HAP-1 (cell line): Measurements from ENCODE around the gene ATG9A.

Experiments
- DNase-seq, 2 experiments: peaks; one replicate each; pipeline ENCODE4 v3.0.0-alpha.2; 2016 to 2020; ENCODE audit warnings: low spot score in 2 of 2
- H3K27me3 ChIP-seq: fragments of 250-450 bp; sonication (Bioruptor Pico); 2 replicates; pipeline ENCODE4 v1.5.1; 2020; ENCODE audit warnings: low read depth, mild to moderate bottlenecking, moderate library complexity
- H3K36me3 ChIP-seq: fragments of 250-450 bp; sonication (Bioruptor Pico); replicated peaks from 2 replicates; pipeline ENCODE4 v1.5.1; 2020; ENCODE audit warnings: mild to moderate bottlenecking
- H3K4me1 ChIP-seq: fragments of 250-450 bp; sonication (Bioruptor Pico); 2 replicates; pipeline ENCODE4 v1.5.1; 2020; ENCODE audit warnings: mild to moderate bottlenecking
- H3K4me3 ChIP-seq: fragments of 250-450 bp; sonication (Bioruptor Pico); 2 replicates; pipeline ENCODE4 v1.5.1; 2020; ENCODE audit warnings: mild to moderate bottlenecking, moderate library complexity
- H3K9me3 ChIP-seq: fragments of 250-450 bp; sonication (Bioruptor Pico); 2 replicates; pipeline ENCODE4 v1.5.1; 2020; ENCODE audit warnings: mild to moderate bottlenecking, moderate library complexity
- in situ Hi-C: fragments of 300-500 bp; cut with MboI; formaldehyde crosslinking; loops from 3 replicates; pipeline ENCODE4 v1.14.3; 2020; ENCODE audit warnings: low sequenced_read_pairs, inconsistent platforms, mixed read lengths

The ATG9A gene, protein sequence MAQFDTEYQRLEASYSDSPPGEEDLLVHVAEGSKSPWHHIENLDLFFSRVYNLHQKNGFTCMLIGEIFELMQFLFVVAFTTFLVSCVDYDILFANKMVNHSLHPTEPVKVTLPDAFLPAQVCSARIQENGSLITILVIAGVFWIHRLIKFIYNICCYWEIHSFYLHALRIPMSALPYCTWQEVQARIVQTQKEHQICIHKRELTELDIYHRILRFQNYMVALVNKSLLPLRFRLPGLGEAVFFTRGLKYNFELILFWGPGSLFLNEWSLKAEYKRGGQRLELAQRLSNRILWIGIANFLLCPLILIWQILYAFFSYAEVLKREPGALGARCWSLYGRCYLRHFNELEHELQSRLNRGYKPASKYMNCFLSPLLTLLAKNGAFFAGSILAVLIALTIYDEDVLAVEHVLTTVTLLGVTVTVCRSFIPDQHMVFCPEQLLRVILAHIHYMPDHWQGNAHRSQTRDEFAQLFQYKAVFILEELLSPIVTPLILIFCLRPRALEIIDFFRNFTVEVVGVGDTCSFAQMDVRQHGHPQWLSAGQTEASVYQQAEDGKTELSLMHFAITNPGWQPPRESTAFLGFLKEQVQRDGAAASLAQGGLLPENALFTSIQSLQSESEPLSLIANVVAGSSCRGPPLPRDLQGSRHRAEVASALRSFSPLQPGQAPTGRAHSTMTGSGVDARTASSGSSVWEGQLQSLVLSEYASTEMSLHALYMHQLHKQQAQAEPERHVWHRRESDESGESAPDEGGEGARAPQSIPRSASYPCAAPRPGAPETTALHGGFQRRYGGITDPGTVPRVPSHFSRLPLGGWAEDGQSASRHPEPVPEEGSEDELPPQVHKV

DNA sequence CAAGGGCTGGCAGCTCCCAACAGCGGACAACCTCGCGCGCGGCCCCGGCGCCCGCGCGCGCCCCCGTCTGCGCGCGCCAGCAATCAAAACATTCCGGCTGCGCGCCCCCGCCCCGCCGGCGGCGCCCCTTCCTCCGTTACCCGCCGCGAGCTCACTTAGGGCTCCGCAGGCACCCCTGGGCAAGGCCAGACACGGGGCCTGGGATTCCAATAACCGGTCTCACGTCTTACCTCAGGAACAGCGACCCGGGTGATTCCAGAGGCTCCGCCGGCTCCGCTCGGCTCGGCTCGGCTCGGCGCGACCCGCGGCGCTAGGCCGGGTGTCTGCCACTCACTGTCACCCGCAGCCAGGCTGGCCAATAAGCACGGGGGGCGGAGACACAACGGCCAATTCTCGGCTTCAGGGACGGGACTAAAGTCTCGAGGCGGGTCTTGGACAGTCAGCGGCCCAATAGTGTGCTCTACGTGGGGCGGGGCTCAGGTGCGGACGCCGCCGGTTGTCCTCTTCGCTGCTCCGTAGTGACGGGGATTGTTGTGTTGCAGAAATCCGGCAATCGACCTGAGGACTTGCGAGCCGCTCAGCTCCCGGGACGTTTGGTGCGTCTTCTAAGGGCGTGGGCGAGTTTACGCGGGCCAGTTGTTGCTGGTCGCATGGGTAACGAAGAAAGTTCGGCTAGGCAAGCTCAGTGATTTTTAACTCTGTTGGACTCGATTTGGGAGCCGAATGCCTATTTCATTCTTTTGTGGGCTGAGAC is at the start of gene ATG9A, which contains the start of gene ANKZF1:
Gene ATG9A (minus strand): TSS at position 332 of the 754 bp plus-strand sequence. CDS start 1,612 bp downstream, outside the sequence.
Gene ANKZF1 (plus strand): TSS at position 502 of the 754 bp plus-strand sequence. CDS start 452 bp downstream, outside the sequence.
- in situ Hi-C loops: no loop called here
- peak; percentile 98 to 99 for DNase-seq
- Histone ChIP-seq H3K36me3 (peaks cover 44% of the 10 kb centered on the region), H3K27me3 (no peaks in the 10 kb centered on the region), H3K4me1 (peaks cover 17% of the 10 kb centered on the region), H3K4me3 (peak within 1 kb of the TSS; percentile 68), H3K9me3 (no peaks in the 10 kb centered on the region)

DNA sequence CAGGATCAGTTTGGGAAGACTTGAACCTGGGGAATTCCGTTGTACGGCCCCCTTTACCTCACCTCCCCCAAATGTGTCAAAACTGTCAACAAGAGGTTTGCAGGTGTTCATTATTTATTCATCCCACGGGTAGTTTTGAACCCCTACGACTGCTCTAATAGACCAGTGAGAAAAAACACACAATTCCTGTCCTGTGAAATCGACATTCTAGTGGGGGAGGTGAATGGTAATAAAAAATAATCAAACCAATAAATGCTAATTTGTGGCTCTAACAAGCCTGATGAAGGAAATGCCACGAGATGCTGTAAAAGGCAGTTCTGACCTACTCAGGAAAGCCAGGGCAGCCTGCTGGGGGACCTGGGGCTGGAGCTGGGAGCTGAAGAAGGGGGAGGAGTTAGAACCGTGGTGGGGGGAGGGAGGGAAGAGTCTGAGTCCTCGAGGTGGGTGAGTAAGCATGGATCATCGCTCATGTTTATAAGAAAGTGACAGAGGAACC is 49.3 kb upstream of the ATG9A start:
- Histone ChIP-seq H3K9me3 (no peaks in the 10 kb centered on the region), H3K4me1 (peaks cover 12% of the 10 kb centered on the region), H3K4me3 (peak overlapping the region; percentile 48), H3K36me3 (peaks cover 3% of the 10 kb centered on the region; the same call in 1 of the 2 replicates), H3K27me3 (no peaks in the 10 kb centered on the region)
- no peak for DNase-seq
- in situ Hi-C loops: no loop called here

DNA sequence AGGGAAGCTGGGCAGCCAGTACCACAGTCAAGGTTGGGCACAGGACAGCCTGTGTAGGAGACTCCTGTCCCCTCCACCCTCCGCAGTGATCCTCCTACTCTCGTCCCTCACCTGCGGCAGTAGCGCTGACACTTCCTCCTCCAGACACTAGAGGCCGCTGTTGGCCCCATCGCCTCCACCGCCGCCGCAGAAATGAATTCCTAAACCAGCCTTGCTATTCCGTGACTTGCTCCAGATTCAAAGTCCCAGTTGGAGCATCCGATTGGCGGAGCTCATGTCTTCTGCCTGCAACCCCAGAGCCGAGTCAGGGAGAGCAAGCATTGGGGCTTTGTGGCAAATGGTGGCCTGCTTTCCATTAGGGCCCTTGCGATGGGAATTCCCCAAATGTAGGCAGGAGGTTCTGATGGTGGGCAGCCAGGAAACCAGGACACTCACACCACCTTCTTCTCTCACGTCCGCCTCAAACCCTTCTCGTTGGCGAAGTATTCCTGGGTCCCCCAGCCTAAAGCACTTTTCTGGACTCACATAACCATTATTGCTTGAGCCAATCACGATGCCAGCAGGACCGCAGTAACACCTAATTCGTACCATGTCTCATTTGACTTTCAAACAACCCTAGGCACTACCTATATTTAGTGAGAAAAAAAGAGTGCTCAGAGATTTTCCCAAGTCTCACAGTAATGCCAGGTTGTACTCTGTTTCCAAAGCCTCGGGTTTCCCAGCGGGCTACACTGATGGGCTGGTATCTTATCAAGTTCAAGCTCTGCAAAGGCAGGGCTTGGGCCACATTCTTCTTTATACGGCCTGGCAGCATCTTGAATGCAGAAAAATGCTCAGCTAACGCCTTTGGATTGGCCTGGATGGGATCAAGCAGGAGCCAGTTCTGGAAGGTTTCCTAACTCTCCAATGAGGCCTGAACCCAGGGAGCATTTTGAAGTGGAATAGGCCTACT is 48.5 kb upstream of the ATG9A start:
- Histone ChIP-seq H3K27me3 (no peaks in the 10 kb centered on the region; the same call in 1 of the 2 replicates), H3K4me1 (peaks cover 12% of the 10 kb centered on the region), H3K36me3 (peaks cover 3% of the 10 kb centered on the region; the same call in 1 of the 2 replicates), H3K4me3 (peak overlapping the region; percentile 48; the same call in 1 of the 2 replicates), H3K9me3 (no peaks in the 10 kb centered on the region)
- in situ Hi-C loops: no loop called here
- peak; percentile 74 to 86 for DNase-seq

DNA sequence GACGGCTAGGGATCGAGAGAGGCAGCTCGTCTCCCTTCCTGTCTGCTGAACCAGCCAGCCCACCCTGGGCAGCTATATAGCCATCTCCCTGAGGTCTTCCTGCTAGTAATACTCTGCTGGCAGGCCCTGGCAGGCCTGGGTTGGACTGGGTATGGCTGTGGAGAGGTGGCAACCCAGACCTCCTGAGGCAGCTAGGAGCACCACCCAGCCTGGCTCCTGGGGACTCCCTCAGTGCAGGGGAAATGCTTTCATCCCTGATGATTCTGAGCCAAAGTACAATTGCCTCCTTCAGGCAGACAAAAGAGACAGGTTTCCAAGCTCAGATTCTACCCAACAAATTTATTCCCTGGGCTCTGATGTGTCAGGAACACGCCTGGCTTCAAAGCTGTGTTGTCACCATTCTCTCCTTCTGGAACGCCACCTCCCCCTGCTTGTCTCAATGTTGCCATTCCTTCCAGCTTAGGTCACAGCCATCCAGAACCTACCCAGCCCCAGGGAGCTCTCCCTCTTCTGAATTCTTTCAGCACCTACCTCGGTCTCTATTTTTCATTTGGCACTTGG is 45.0 kb upstream of the ATG9A start:
- Histone ChIP-seq H3K4me3 (no peak overlapping the region), H3K4me1 (peaks cover 12% of the 10 kb centered on the region), H3K9me3 (no peaks in the 10 kb centered on the region), H3K27me3 (no peaks in the 10 kb centered on the region; the same call in 1 of the 2 replicates), H3K36me3 (no peaks in the 10 kb centered on the region)
- in situ Hi-C loops: no loop called here
- no peak for DNase-seq

DNA sequence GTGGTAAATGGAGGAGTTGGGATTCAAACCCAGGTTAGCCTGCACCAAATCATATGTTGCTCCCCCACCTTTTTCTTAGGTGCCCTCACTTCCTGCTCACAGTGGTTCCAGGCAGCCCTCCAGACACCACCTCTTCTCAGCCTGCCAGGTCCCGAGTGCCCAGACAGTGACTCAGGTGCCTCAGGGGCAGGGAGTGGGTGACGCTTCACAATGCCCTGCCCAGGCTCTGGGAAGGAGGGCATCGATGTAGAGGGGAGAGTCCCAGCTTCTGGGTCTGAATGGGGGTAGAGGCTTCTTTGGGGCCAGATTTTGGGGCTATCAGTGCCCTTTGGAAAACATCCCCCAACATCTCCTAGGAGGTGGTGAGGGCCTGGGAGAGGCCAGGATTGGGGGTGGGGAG is 44.5 kb upstream of the ATG9A start:
- no peaks in the 10 kb centered on the region for H3K36me3 ChIP-seq
- no peaks in the 10 kb centered on the region for H3K9me3 ChIP-seq
- no peak for DNase-seq
- peaks cover 12% of the 10 kb centered on the region for H3K4me1 ChIP-seq
- in situ Hi-C loops: no loop called here
- no peaks in the 10 kb centered on the region; the same call in 1 of the 2 replicates for H3K27me3 ChIP-seq
- H3K4me3 ChIP-seq: no peak overlapping the region

DNA sequence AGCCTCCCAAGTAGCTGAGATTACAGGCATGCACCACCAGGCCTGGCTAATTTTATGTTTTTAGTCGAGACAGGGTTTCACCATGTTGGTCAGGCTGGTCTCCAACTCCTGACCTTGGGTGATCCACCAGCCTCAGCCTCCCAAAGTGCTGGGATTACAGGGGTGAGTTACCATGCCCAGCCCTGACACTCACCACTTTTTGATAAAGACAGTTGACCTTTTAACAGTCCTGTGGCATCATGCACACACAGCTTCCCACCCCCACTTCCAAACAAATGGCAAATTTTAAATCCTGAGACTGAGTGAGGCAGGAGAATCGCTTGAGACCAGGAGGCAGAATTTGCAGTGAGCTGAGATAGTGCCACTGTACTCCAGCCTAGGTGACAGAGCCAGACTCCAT is 43.6 kb upstream of the ATG9A start:
- H3K9me3 ChIP-seq: no peaks in the 10 kb centered on the region
- H3K4me1 ChIP-seq: peaks cover 8% of the 10 kb centered on the region

DNA sequence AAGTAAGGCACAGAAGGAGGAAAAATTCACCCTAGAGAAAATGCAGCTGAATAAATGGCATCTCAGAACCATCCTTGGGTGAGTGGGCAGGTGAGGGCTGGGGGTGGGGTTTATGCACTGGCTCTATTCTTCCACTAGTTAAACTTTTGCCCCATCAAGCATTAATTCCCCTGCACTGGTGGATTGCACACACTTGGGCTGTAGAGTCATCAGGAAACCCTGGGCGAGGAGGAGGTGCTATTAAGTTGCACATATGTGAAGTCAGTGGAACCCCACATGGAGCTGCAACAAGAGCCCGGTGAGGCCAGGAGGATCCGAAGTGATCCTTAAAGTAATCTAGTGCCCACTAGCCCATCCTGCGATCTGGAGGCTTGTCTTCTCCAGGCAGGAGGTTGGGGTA is 42.9 kb upstream of the ATG9A start:
- in situ Hi-C loops: no loop called here
- no peaks in the 10 kb centered on the region; the same call in 1 of the 2 replicates for H3K27me3 ChIP-seq
- no peak overlapping the region for H3K4me3 ChIP-seq
- no peaks in the 10 kb centered on the region for H3K36me3 ChIP-seq
- no peaks in the 10 kb centered on the region for H3K9me3 ChIP-seq
- H3K4me1 ChIP-seq: 0 out of 2 replicates have a peak, but pooled peaks cover 4% of the 10 kb centered on the region
- no peak for DNase-seq

More for the DNA sequence above, 43.6 kb upstream of the ATG9A start:
- in situ Hi-C loops: no loop called here
- no peak for DNase-seq
- Histone ChIP-seq H3K36me3 (no peaks in the 10 kb centered on the region), H3K4me3 (no peak overlapping the region), H3K27me3 (no peaks in the 10 kb centered on the region; the same call in 1 of the 2 replicates)

DNA sequence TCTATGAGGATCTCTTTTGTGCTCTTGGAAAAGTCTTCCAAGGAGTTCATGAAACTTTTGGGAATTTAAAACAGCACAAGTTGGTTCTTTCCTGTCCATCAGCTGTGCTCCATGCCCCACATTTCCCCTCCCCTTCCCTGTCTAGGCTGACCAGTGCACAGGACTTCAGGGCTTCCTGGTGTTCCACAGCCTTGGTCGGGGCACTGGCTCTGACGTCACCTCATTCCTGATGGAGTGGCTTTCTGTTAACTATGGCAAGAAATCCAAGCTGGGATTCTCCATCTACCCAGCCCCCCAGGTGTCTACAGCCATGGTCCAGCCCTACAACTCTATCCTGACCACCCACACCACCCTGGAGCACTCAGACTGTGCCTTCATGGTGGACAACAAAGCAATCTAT is 41.6 kb upstream of the ATG9A start:
- H3K9me3 ChIP-seq: no peaks in the 10 kb centered on the region
- in situ Hi-C loops: no loop called here
- H3K4me3 ChIP-seq: no peak overlapping the region
- H3K27me3 ChIP-seq: no peaks in the 10 kb centered on the region; the same call in 1 of the 2 replicates
- no peaks in the 10 kb centered on the region for H3K36me3 ChIP-seq
- no peak for DNase-seq
- H3K4me1 ChIP-seq: 0 out of 2 replicates have a peak, but pooled peaks cover 4% of the 10 kb centered on the region

DNA sequence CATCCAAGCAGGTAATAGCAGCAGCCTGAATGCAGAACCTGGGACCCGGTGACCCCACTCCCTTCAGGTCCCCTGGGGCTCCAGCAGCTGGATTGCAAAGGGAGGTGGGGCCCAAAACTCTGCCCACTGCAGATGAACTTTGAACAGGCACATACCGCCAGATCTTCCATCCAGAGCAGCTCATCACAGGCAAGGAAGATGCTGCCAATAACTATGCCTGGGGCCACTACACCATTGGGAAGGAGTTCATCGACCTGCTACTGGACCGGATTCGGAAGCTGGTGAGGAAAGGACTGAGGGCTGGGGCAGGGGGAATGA is 40.6 kb upstream of the ATG9A start:
- no peak overlapping the region for H3K4me3 ChIP-seq
- H3K9me3 ChIP-seq: no peaks in the 10 kb centered on the region
- H3K27me3 ChIP-seq: no peaks in the 10 kb centered on the region; the same call in 1 of the 2 replicates
- in situ Hi-C loops: no loop called here
- no peak for DNase-seq
- 0 out of 2 replicates have a peak, but pooled peaks cover 4% of the 10 kb centered on the region for H3K4me1 ChIP-seq
- H3K36me3 ChIP-seq: no peaks in the 10 kb centered on the region

DNA sequence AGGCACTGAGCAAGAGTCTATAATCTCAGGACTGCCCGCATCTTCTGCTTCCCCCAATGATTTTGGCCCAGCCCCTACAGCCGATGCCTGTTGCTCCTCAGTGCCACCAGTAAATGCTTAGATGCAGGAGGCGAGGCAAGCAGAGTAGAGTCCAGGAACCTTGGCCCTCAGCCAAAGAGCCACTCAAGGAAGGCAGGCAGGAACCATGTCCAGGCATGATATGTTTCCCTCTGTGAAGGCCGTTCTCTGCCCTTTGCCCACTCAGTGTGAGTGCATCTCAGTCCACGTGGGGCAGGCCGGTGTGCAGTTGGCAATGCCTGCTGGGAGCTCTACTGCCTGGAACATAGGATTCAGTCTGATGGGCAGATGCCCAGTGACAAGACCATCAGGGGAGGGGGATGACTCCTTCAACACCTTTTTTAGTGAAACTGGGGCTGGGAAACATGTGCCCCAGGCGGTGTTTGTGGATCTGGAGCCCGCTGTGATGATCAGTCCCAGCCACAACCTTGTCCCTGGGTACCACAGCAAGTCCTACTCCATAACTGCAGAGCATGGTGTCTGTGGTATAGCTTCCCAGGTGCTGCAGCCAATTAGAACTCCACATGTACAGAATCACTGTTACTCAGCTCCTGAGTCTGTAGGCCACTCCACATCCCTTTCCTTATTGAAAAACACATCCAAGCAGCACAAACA is 40.1 kb upstream of the ATG9A start:
- no peak overlapping the region for H3K4me3 ChIP-seq
- H3K36me3 ChIP-seq: no peaks in the 10 kb centered on the region
- in situ Hi-C loops: no loop called here
- no peaks in the 10 kb centered on the region; the same call in 1 of the 2 replicates for H3K27me3 ChIP-seq
- DNase-seq: no peak
- H3K4me1 ChIP-seq: 0 out of 2 replicates have a peak, but pooled peaks cover 4% of the 10 kb centered on the region
- no peaks in the 10 kb centered on the region for H3K9me3 ChIP-seq

DNA sequence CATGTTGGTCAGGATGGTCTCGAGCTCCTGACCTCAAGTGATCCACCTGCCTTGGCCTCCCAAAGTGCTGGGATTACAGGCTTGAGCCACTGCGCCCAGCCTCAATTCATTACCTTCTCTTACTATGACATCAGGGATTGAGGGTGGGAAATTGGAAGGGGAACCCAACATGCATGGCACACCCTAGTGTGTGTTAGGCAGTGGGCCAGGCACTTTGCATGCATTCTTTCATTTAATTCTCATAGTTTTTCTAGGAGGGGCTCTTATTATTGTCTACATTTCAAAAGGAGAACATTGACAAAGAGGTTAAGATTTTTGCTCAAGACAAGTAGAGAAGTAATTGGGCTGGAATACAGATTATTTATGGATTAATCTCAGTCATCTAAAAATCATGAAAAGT is 38.9 kb upstream of the ATG9A start:
- DNase-seq: no peak
- Histone ChIP-seq H3K36me3 (no peaks in the 10 kb centered on the region), H3K4me1 (0 out of 2 replicates have a peak, but pooled peaks cover 4% of the 10 kb centered on the region), H3K9me3 (no peaks in the 10 kb centered on the region), H3K4me3 (no peak overlapping the region), H3K27me3 (no peaks in the 10 kb centered on the region; the same call in 1 of the 2 replicates)
- in situ Hi-C loops: no loop called here
